ENCODE results near the gene MEIKIN.

- TF ChIP-seq EZH2phosphoT487 (IDR thresholded peaks at IDR 0.05; ENCODE audit: borderline replicate concordance, low read depth, low read length) (no peak), CTCF (conservative IDR thresholded peaks at IDR 0.05; ENCODE audit: low read length) (no peak)
Observed at GRCh38 chr5:131987251-131987650, 41.8 kb upstream of the MEIKIN start.

Measured in OCI-LY7 (cell line).